Transverse colon (tissue), 4 donors: ENCODE data around the gene ROS1. TPM values are rescaled to one million over a fixed set of nuclear protein-coding genes. Genes with fewer than 3 reads are reported as not detected.
"Not testable (repeated sequence)": the region's sequence is repeated elsewhere in the genome, so short reads cannot be mapped to it uniquely, and the experiment has no call there.

Experiments used
- DNase-seq: peaks from one replicate; pipeline ENCODE4 v3.0.0-alpha.2; 2019
- H3K27ac ChIP-seq, 4 donors: fragments of 200-600 bp; sonication (generic); 2 replicates each; pipeline ENCODE4 v1.5.1; 2016 to 2018; ENCODE audit warnings: inconsistent platforms in 4 of 4
- H3K27me3 ChIP-seq: fragments of 200-600 bp; sonication (generic); 2 replicates; pipeline ENCODE4 v1.5.1; 2017; ENCODE audit warnings: inconsistent platforms
- H3K36me3 ChIP-seq, 4 donors: fragments of 200-600 bp; sonication (generic); 2 replicates each; pipeline ENCODE4 v1.5.1; 2017 to 2019; ENCODE audit warnings: inconsistent platforms in 4 of 4
- H3K4me1 ChIP-seq, 4 donors: fragments of 200-600 bp; sonication (generic); 2 replicates each; pipeline ENCODE4 v1.5.1; 2017 to 2020; ENCODE audit warnings: inconsistent platforms in 4 of 4
- H3K4me3 ChIP-seq, 4 donors: fragments of 200-600 bp; sonication (generic); 1 replicate in 1 of 4; 2 replicates in 3 of 4; pipeline versions ENCODE4 v1.5.1 to v1.6.1; 2017 to 2019; ENCODE audit warnings: inconsistent platforms in 4 of 4
- H3K9me3 ChIP-seq, 2 donors: fragments of 200-600 bp; sonication (generic); 2 replicates each; pipeline ENCODE4 v1.5.1; 2017 to 2019; ENCODE audit warnings: inconsistent platforms in 2 of 2
- CTCF ChIP-seq, 5 experiments: fragments of 200-600 bp in 3 of 5; fragments of 450-650 bp in 2 of 5; sonication (generic) in 3 of 5; IDR thresholded peaks; 1 replicate in 2 of 5; 2 replicates in 3 of 5; pipeline ENCODE4 v1.5.1; 2016 to 2017; ENCODE audit warnings: antibody characterized with exemption in 5 of 5, inconsistent platforms in 3 of 5, mild to moderate bottlenecking in 2 of 5, moderate library complexity in 1 of 5
- EP300 ChIP-seq: sonication (generic); formaldehyde crosslinking; IDR thresholded peaks from one replicate; pipeline ENCODE4 v1.6.1; 2017; ENCODE audit warnings: antibody characterized with exemption, low read depth
- POLR2A ChIP-seq: fragments of 450-650 bp; IDR thresholded peaks from one replicate; pipeline ENCODE4 v1.6.1; 2016; ENCODE audit warnings: antibody characterized with exemption, mild to moderate bottlenecking, moderate library complexity
- POLR2AphosphoS5 ChIP-seq, 3 donors: sonication (generic); formaldehyde crosslinking; IDR thresholded peaks; one replicate each; pipeline ENCODE4 v1.6.1; 2016; ENCODE audit warnings: antibody characterized with exemption in 3 of 3
- WGBS, 2 donors: methylation state at CpG; one replicate each; pipeline ENCODE4 v1.1.5; 2018; ENCODE audit warnings: low coverage in 1 of 2; 5-methylcytosine and 5-hydroxymethylcytosine counted together
- in situ Hi-C, 4 donors: fragments of 200-750 bp; cut with MboI; loops; one replicate each; pipeline versions ENCODE4 v1.15.0 to v1.15.1; 2017; ENCODE audit warnings: low sequenced_read_pairs in 3 of 4, low pct_ligation_motif_present in 1 of 4, low pct_unique_long_range_greater_than_20kb in 1 of 4
- intact Hi-C: fragments of 100-400 bp; cut with DNase I; formaldehyde crosslinking; loops from one replicate; pipeline ENCODE4 v1.15.1; 2023; ENCODE audit warnings: low total_unique reads
- total RNA-seq, 4 donors: library from RNA; depleted of rRNA; stranded (reverse); fragments of >200 nt; gene quantifications; one replicate each; pipeline ENCODE4 v1.1.0, GENCODE V29; 2016

The ROS1 gene
- total RNA-seq, 4 donors from 2014 or later, result 0.80 to 4.1 (median 2.5) TPM; not detected in 1

- intact Hi-C loops (no loop called here), in situ Hi-C loops (loop anchor here in 1 of 4 donors (10.0 kb wide), 1 partner anchor 110 kb away; no protein-coding TSS in a partner anchor)
- peaks cover 47% of the 10 kb centered on the region for H3K27me3 ChIP-seq
- TF ChIP-seq CTCF (IDR thresholded peaks at IDR 0.05) (no peak), POLR2A (no peak), EP300 (no peak), POLR2AphosphoS5 (IDR thresholded peaks at IDR 0.05) (no peak)
- peaks cover 0 to 7% (median 1%) of the 10 kb centered on the region in 4 donors for H3K4me1 ChIP-seq
- no peak for DNase-seq
- no peaks in the 10 kb centered on the region for H3K36me3 ChIP-seq
- 51 to 61% methylated on average over 2 of the region's 2 CpGs for WGBS, 2 donors
- H3K4me3 ChIP-seq, result no peak overlapping the region
- no peaks in the 10 kb centered on the region for H3K9me3 ChIP-seq
- H3K27ac ChIP-seq, result no peak overlapping the region
Measured at GRCh38 chr6:117444600-117444999, 18.9 kb upstream of the ROS1 start.

GRCh38 chr6:117442313-117442712 lies 16.6 kb upstream of the ROS1 start:
- in situ Hi-C loops, result loop anchor here in 1 of 4 donors (10.0 kb wide), 1 partner anchor 112 kb away; no protein-coding TSS in a partner anchor
- H3K9me3 ChIP-seq, H3K4me1 ChIP-seq, DNase-seq, H3K36me3 ChIP-seq, H3K27ac ChIP-seq, H3K4me3 ChIP-seq: not testable (repeated sequence)
- intact Hi-C loops, result loop anchor here (1.0 kb wide), 1 partner anchor 8 kb away; no protein-coding TSS in a partner anchor
- H3K27me3 ChIP-seq, result peaks cover 26% of the 10 kb centered on the region
- WGBS, 2 donors, result 88 to 90% methylated on average over 6 to 8 of the region's 8 CpGs

- intact Hi-C loops, result loop anchor here (1.0 kb wide), 1 partner anchor 8 kb away; no protein-coding TSS in a partner anchor
- peaks cover 24% of the 10 kb centered on the region for H3K27me3 ChIP-seq
- WGBS, 2 donors, result 73 to 78% methylated on average over 2 of the region's 2 CpGs
- no peak overlapping the region for H3K4me3 ChIP-seq
- DNase-seq, result no peak
- H3K27ac ChIP-seq, result no peak overlapping the region
- in situ Hi-C loops, result loop anchor here in 1 of 4 donors (10.0 kb wide), 1 partner anchor 113 kb away; no protein-coding TSS in a partner anchor
- H3K4me1 ChIP-seq, result no peaks in the 10 kb centered on the region
- no peaks in the 10 kb centered on the region for H3K36me3 ChIP-seq
- H3K9me3 ChIP-seq, result no peaks in the 10 kb centered on the region
- TF ChIP-seq POLR2AphosphoS5 (IDR thresholded peaks at IDR 0.05) (no peak), EP300 (no peak), CTCF (IDR thresholded peaks at IDR 0.05) (no peak), POLR2A (no peak)
Measured at GRCh38 chr6:117441824-117442264, 16.1 kb upstream of the ROS1 start.

- in situ Hi-C loops, result loop anchor here in 1 of 4 donors (10.0 kb wide), 1 partner anchor 114 kb away; no protein-coding TSS in a partner anchor
- TF ChIP-seq POLR2AphosphoS5 (IDR thresholded peaks at IDR 0.05) (no peak), EP300 (no peak), CTCF (IDR thresholded peaks at IDR 0.05) (no peak), POLR2A (no peak)
- WGBS, 2 donors, result 71 to 74% methylated on average over 2 of the region's 2 CpGs
- H3K27me3 ChIP-seq, result peaks cover 18% of the 10 kb centered on the region
- H3K9me3 ChIP-seq, result no peaks in the 10 kb centered on the region
- intact Hi-C loops, result no loop called here
- no peak overlapping the region for H3K27ac ChIP-seq
- H3K36me3 ChIP-seq, result no peaks in the 10 kb centered on the region
- no peaks in the 10 kb centered on the region for H3K4me1 ChIP-seq
- DNase-seq, result no peak
- H3K4me3 ChIP-seq, result no peak overlapping the region
Measured at GRCh38 chr6:117440706-117441525, 15.2 kb upstream of the ROS1 start.
